HG02571 (cell line): Measurements from ENCODE around the gene GRM7.

ENCODE experiments used
- ATAC-seq: cut with Tn5 transposase; IDR thresholded peaks from one replicate; pipeline ENCODE4 v1.9.1; 2021; ENCODE audit warnings: mild to moderate bottlenecking, moderate library complexity; ENCODE audit not compliant: unreplicated experiment

The GRM7 gene

GRCh38 chr3:7630925-7631324, 770.0 kb downstream of the GRM7 start:
- no peak for ATAC-seq

DNA sequence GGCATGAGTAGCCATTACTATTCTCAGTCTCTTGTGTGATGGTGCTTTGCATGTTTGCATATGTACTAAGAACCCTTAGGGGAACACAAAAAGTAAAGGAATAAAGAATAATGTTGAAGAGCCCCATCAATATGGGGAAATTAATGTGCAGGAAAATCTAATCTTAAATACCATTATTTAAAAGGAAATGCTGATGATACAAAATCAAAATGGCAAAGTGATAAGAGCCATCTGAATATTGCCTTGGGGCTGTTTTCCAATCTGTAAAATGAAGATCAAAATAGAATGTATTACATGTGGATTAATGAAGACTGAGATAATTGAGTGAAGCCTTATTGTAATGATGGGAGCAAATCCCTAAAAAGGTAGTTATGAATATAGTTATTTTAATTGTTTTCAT, 771.4 kb downstream of the GRM7 start:
- no peak for ATAC-seq

- ATAC-seq, result no peak
These were observed 776.8 kb downstream of the GRM7 start for GRCh38 chr3:7637694-7638093.

DNA sequence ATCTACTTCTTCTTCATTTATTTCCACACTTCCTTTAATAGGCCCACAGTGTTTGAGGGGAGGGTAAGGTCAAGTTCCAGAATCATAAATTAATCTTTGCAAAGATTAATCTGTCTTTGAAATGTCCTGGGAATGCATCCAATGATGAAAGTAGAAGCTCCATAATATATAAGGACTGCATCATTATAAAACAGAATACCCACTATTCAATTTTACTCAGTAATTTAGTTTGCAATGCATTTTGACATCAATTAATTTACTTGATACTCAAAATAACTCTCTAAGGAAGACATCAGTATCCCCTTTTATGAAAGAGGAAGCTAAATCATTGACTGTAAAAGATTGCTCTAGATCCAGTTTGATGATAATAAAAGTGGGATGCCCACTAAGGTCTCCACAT, 777.2 kb downstream of the GRM7 start:
- ATAC-seq, result no peak

DNA sequence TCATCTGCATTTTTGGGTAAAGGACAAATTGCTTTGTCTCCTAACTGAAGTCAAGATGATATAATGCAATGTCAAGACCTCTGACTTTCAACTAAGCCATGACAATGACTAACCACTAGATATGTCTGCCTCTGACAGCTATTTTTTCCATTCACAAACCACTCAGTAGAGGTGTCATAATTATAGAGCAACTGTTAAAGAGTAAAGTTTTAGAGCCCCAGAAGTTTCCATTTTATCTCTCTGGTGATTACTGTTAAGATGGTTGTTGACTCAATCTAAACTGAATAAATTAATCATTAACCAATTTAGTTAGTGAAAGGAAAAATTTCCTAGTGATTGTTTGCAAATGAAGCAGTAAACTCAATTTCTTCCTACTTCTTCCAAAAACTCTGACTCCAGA, 779.9 kb downstream of the GRM7 start:
- ATAC-seq, result no peak

GRCh38 chr3:7646851-7647250, 785.9 kb downstream of the GRM7 start:
- ATAC-seq, result no peak

DNA sequence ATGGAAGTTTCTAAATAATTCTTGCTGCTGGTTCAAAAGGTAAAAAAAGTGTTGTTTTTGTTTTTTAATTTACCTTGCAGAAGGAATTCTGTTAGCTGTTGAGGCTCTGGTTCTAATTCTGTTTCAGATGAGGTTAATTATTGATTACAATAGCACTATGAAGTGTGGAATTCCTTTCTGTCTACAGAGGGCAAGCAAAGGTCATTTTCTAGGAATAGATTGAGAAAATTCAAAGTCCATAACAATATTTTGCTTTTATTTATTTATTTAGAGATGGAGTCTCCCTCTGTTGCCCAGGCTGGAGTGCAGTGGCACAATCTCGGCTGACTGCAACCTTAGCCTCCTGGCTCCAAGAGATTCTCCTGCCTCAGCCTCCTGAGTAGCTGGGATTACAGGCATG, 789.6 kb downstream of the GRM7 start:
- no peak for ATAC-seq

DNA sequence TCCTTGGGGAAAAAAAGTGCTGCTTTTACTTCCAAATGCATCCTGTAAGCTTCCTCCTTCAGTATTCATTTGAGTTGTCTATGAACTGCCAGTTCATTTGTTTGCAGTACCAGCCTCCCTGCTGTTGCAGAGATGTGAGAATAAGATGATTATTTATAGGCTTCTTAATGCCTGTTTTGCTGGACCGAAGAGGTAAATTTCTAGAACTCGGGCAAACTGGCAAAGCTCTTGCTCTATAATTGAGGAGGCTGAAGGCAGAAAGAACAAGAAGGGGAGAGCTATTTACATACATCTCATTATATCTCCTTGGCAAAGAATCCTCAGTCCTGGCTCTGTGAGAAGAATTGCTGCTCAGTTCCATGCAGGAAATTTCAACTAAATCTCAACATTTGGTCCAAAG, 790.4 kb downstream of the GRM7 start:
- ATAC-seq, result no peak

DNA sequence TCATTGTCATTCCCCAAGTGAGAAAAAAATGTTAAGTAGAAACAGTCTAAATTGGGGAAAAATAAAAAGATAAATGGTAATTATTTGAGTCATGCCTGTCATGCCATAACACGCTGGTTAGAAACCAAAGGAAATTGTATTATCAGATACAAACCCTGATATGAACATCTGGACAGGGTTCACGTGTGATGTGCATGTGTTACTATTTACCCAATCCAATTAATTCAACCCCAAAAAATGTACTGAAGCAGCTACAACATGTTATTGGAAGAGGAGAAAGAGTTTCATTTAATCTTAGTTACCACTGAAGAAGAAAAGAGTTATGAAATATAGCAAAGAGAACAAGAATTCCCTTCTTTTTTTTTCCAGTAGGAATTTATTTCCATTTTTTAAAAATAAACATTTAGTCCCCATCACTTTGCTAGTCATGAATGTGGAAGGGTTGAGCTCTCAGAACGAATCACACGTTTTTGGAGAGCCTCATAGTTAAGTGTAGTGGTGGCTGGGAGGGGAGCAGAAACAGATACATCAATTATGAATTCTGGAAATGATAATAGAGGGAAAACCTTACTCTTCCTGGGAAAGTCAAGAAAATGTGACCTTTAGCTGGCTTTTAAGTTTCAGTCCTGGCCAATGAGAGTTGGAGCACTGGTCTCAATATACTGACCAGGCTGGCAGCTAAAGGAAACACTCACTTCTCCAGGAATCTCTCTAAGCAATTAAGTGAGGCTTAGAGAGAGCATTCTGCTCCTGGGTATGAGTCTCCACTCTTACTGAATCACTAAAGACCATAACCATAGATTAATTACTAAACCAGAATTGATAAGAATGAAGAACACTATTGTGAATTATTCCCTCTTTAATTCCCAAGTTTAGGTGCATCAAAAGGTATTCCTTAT, 796.5 kb downstream of the GRM7 start:
- no peak for ATAC-seq

GRCh38 chr3:7658294-7658693, 797.4 kb downstream of the GRM7 start:
- ATAC-seq, result no peak

- ATAC-seq, result no peak
These were observed 798.2 kb downstream of the GRM7 start for GRCh38 chr3:7659079-7659478.

DNA sequence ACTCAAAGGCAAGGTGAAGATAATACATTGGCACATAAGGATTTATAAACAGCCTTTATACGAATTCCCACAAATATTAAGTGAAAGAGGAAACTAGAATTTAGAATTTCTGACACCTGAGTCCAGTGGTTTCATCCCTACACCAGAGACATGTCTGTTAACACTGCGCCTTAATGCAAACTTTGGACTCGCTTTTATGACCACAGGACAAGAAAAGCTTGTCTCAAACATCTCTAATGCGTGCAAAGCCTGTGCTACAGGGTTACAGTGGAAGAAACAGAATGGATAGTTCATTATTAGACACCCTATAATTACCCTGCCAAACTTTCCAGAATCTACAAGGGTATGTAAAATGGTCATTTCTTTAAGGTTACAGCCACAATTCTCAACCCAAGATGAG, 802.9 kb downstream of the GRM7 start:
- ATAC-seq, result no peak

DNA sequence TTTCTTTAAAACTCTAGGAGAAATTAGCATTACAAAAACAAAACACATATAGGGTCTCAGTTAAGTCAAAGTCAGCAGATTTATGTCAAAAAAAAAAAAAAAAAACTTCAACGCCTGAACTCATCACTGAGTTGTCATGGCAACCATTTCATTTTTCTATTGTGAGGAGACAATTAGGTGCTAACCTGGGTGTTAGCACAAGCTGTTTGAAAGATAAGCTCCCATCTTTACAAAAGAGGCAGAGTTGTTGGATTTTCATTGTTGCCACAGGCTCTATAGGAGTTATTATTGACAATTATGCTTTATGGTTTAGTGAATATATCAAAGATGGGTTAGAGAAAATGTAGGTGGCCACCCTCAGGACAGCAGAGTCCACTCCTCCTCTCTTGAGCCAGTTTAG, 806.9 kb downstream of the GRM7 start:
- ATAC-seq, result no peak

- no peak for ATAC-seq
These were observed 808.7 kb downstream of the GRM7 start for GRCh38 chr3:7669641-7670040.

- ATAC-seq, result no peak
These were observed 817.6 kb downstream of the GRM7 start for GRCh38 chr3:7678521-7678920.

- ATAC-seq, result no peak
These were observed 821.9 kb downstream of the GRM7 start for GRCh38 chr3:7682822-7683229.

GRCh38 chr3:7683426-7683825, 822.5 kb downstream of the GRM7 start:
- ATAC-seq, result no peak

- ATAC-seq, result no peak
These were observed 823.3 kb downstream of the GRM7 start for GRCh38 chr3:7684182-7684715.

DNA sequence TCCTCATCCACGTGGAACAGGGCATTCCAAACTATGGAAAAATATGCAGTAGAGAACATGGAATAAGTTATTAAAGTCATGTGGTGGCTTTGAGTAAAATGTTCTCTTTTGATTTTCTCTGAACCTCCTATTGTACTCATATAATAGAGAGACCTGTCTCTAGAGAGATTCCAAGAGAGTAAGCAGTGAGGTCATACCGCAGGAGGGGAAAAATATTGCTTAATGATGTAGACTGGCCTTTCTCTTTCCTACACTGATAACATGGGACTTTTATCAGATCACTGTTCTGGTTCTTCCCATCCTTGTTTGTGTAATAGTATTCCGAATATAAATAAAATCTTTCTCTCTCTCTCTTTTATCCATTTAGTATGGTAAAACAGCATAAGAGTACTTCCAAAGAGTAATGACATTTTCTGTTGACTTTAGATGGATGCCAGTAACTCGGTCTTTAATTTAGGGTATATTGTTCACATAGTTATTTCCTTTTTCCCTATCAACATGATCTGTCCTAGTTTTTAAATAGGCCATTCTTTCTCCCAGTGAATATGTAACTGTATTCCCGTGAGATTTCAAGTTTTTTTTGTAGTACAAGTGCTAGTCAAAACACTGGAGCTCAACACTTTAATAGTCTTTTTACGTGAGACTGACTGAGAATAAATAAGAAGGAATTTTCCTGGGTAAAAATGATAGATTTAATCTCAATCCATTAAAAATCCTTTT, 826.7 kb downstream of the GRM7 start:
- no peak for ATAC-seq

DNA sequence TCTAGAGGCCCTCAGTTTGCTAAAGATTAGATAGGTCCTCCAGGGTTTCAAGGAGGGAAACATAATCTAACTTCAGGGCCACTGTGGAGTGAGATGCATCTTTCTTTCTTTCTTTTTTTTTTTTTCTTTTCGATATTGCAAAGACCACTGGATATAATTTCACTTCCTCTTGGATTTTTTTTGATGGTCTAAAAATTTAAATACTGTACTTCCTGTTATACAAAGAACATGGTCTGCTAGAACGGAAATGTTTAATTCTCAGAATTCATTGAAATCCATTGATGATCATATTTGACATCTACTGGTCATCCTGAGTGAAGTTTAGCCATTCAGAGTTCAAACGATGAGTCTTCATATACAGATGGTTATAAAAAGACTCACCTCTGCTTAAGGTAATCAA, 832.0 kb downstream of the GRM7 start:
- no peak for ATAC-seq

- no peak for ATAC-seq
These were observed 833.1 kb downstream of the GRM7 start for GRCh38 chr3:7693976-7694375.

DNA sequence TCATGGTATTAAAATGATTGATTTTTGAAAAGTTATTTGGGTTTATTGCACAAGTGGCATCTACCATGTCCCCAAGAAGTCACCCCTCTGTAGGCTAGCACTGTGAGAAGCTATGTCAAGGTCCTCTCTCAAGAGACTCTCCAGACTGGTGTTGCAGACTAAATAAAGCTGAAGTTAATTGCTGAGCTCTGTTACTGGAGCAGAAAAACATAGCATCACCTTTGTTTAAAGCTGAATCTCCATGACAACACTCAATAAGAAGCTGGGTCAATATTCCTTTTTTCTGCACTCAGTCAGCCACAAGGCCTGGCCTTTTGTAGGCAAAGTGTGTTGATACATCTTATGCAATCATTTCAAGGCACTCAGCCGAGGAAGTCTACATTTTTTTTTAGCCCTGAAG, 834.1 kb downstream of the GRM7 start:
- no peak for ATAC-seq
